ENCODE measurements around the gene GALNT7. TPM values are rescaled to one million over a fixed set of nuclear protein-coding genes. Genes with fewer than 3 reads are reported as not detected.

The GALNT7 gene
- total and polyA plus RNA-seq, 2 donors (not counting 3 experiments of a cell fraction or from before 2014, with no cell fraction given): 19.6 to 54.6 TPM

GRCh38 chr4:173256825-173257224, 88.2 kb downstream of the GALNT7 start:
- BruUV-seq (replicated peaks): no TSS peak
- Histone ChIP-seq H3K9me1 (replicated peaks; ENCODE audit: control insufficient read depth, extremely low read depth, insufficient read depth, low read length) (no peaks in the 10 kb centered on the region), H4K20me1 (replicated peaks; ENCODE audit: control insufficient read depth, extremely low read depth, insufficient read depth, low read length) (no peaks in the 10 kb centered on the region), H2AFZ (ENCODE audit: low read depth, low read length) (no peak overlapping the region), H3K79me2 (ENCODE audit: control insufficient read depth, insufficient read depth, low read length) (no peaks in the 10 kb centered on the region), H3K4me3 (replicated peaks in 1 of 3; ENCODE audit: insufficient read depth in 1 of 3, low read depth in 1 of 3, low read length in 3 of 3) (no peak overlapping the region), H3K27ac (ENCODE audit: insufficient read depth, low read depth, low read length) (no peak overlapping the region), H3K9ac (replicated peaks; ENCODE audit: extremely low read depth, insufficient read depth, low read length) (no peak overlapping the region), H3K4me1 (ENCODE audit: control insufficient read depth, extremely low read depth, insufficient read depth, low read length) (peaks cover 10% of the 10 kb centered on the region), H3K27me3 (ENCODE audit: control insufficient read depth in 2 of 2, insufficient read depth in 2 of 2, low read length in 2 of 2) (no peaks in the 10 kb centered on the region), H3K9me3 (replicated peaks; ENCODE audit: control insufficient read depth, insufficient read depth, low read length) (no peaks in the 10 kb centered on the region), H3K4me2 (ENCODE audit: insufficient read depth, low read length) (no peak overlapping the region), H3K36me3 (ENCODE audit: control insufficient read depth in 2 of 2, extremely low read depth in 1 of 2, insufficient read depth in 2 of 2, low read length in 2 of 2) (no peaks in the 10 kb centered on the region)
- intact Hi-C loops (cut with micrococcal nuclease) (loop anchor here (1.0 to 2.0 kb wide), 6 partner anchors 44 to 365 kb away; partner anchors contain the start of gene GALNT7), dilution Hi-C loops (cut with MboI; ENCODE audit: extremely low pct_ligation_motif_present, low sequenced_read_pairs) (no loop called here)
- DNase-seq (ENCODE audit: low read depth, low spot score): no peak
- ChIA-PET POLR2A (no interaction called here), CTCF (interaction anchor here (0.6 to 7.6 kb wide), 28 partner anchors 8 to 365 kb away, joined by 3 to 403 read pairs (median 4); partner anchors contain the start of gene GALNT7)
- no peak for FAIRE-seq
- TF ChIP-seq, protein P1, sequence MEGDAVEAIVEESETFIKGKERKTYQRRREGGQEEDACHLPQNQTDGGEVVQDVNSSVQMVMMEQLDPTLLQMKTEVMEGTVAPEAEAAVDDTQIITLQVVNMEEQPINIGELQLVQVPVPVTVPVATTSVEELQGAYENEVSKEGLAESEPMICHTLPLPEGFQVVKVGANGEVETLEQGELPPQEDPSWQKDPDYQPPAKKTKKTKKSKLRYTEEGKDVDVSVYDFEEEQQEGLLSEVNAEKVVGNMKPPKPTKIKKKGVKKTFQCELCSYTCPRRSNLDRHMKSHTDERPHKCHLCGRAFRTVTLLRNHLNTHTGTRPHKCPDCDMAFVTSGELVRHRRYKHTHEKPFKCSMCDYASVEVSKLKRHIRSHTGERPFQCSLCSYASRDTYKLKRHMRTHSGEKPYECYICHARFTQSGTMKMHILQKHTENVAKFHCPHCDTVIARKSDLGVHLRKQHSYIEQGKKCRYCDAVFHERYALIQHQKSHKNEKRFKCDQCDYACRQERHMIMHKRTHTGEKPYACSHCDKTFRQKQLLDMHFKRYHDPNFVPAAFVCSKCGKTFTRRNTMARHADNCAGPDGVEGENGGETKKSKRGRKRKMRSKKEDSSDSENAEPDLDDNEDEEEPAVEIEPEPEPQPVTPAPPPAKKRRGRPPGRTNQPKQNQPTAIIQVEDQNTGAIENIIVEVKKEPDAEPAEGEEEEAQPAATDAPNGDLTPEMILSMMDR (IDR thresholded peaks at IDR 0.05; ENCODE audit: extremely low read depth in 1 of 2, insufficient read depth in 1 of 2, low read depth in 1 of 2, low read length in 2 of 2): no peak
- TF ChIP-seq JUN (IDR thresholded peaks at IDR 0.05; ENCODE audit: borderline replicate concordance, insufficient read depth, insufficient read length, low read depth) (no peak), POLR2A (IDR thresholded peaks at IDR 0.05; ENCODE audit: low read depth, low read length) (no peak), POLR2AphosphoS5 (IDR thresholded peaks at IDR 0.05; ENCODE audit: insufficient read depth, low read depth, low read length) (no peak), MAX (IDR thresholded peaks at IDR 0.05; ENCODE audit: insufficient read depth, insufficient read length) (no peak), MYC (IDR thresholded peaks at IDR 0.05; ENCODE audit: low read depth, low read length) (no peak), FOS (IDR thresholded peaks at IDR 0.05; ENCODE audit: borderline replicate concordance, insufficient read depth, low read length) (no peak), EZH2 (IDR thresholded peaks at IDR 0.05; ENCODE audit: borderline replicate concordance, low read depth, low read length, severe bottlenecking) (no peak), GATA2 (IDR thresholded peaks at IDR 0.05; ENCODE audit: insufficient read depth, insufficient read length, low read depth, low read length) (no peak)

Data from endothelial cell of umbilical vein (primary cell).